ENCODE results near the gene GABRA6. TPM values are rescaled to one million over a fixed set of nuclear protein-coding genes. Genes with fewer than 3 reads are reported as not detected.

GABRA6 gene
- total RNA-seq, 1 donor from 2014 or later = not detected

GRCh38 chr5:161697001-161697400 lies 11.5 kb downstream of the GABRA6 start:
- Histone ChIP-seq H3K4me1 (no peaks in the 10 kb centered on the region), H3K9me3 (replicated peaks) (no peaks in the 10 kb centered on the region), H3K36me3 (no peaks in the 10 kb centered on the region), H3K27me3 (ENCODE audit: low read depth) (no peaks in the 10 kb centered on the region), H3K27ac (replicated peaks) (no peak overlapping the region), H3K4me3 (no peak overlapping the region)
- DNase-seq = no peak
- no peak for TF ChIP-seq CTCF (IDR thresholded peaks at IDR 0.05; ENCODE audit: borderline replicate concordance)
- intact Hi-C loops (cut with micrococcal nuclease) = no loop called here

- no peaks in the 10 kb centered on the region for H3K27me3 ChIP-seq (ENCODE audit: low read depth)
- no peak for TF ChIP-seq CTCF (IDR thresholded peaks at IDR 0.05; ENCODE audit: borderline replicate concordance)
These were observed 14.5 kb downstream of the GABRA6 start for GRCh38 chr5:161700065-161700464.

GRCh38 chr5:161703528-161703927 lies 18.0 kb downstream of the GABRA6 start:
- Histone ChIP-seq H3K4me3 (no peak overlapping the region), H3K4me1 (no peaks in the 10 kb centered on the region), H3K27ac (replicated peaks) (no peak overlapping the region), H3K36me3 (no peaks in the 10 kb centered on the region), H3K27me3 (ENCODE audit: low read depth) (no peaks in the 10 kb centered on the region), H3K9me3 (replicated peaks) (no peaks in the 10 kb centered on the region)
- intact Hi-C loops (cut with micrococcal nuclease) = no loop called here
- TF ChIP-seq CTCF (IDR thresholded peaks at IDR 0.05; ENCODE audit: borderline replicate concordance) = no peak
- DNase-seq = no peak

More at GRCh38 chr5:161700065-161700464, 14.5 kb downstream of the GABRA6 start:
- H3K9me3 ChIP-seq (replicated peaks) = no peaks in the 10 kb centered on the region
- no peak for DNase-seq
- no peaks in the 10 kb centered on the region for H3K36me3 ChIP-seq
- intact Hi-C loops (cut with micrococcal nuclease) = no loop called here
- no peak overlapping the region for H3K4me3 ChIP-seq
- H3K4me1 ChIP-seq = no peaks in the 10 kb centered on the region
- no peak overlapping the region for H3K27ac ChIP-seq (replicated peaks)

- no peak for TF ChIP-seq CTCF (IDR thresholded peaks at IDR 0.05; ENCODE audit: borderline replicate concordance)
- no peaks in the 10 kb centered on the region for H3K27me3 ChIP-seq (ENCODE audit: low read depth)
- H3K4me3 ChIP-seq = no peak overlapping the region
- no peak overlapping the region for H3K27ac ChIP-seq (replicated peaks)
- H3K4me1 ChIP-seq = no peaks in the 10 kb centered on the region
- H3K36me3 ChIP-seq = no peaks in the 10 kb centered on the region
- no peak for DNase-seq
- intact Hi-C loops (cut with micrococcal nuclease) = no loop called here
- H3K9me3 ChIP-seq (replicated peaks) = no peaks in the 10 kb centered on the region
These were observed 21.9 kb downstream of the GABRA6 start for GRCh38 chr5:161707382-161707781.

GRCh38 chr5:161709239-161709638 lies 23.7 kb downstream of the GABRA6 start:
- no peak overlapping the region for H3K4me3 ChIP-seq
- no peaks in the 10 kb centered on the region for H3K36me3 ChIP-seq
- intact Hi-C loops (cut with micrococcal nuclease) = no loop called here
- DNase-seq = no peak
- TF ChIP-seq CTCF (IDR thresholded peaks at IDR 0.05; ENCODE audit: borderline replicate concordance) = no peak
- no peak overlapping the region for H3K27ac ChIP-seq (replicated peaks)
- peaks cover 5% of the 10 kb centered on the region for H3K9me3 ChIP-seq (replicated peaks)
- no peaks in the 10 kb centered on the region for H3K4me1 ChIP-seq
- H3K27me3 ChIP-seq (ENCODE audit: low read depth) = no peaks in the 10 kb centered on the region

- TF ChIP-seq CTCF (IDR thresholded peaks at IDR 0.05; ENCODE audit: borderline replicate concordance) = no peak
- no peak for DNase-seq
- peaks cover 22% of the 10 kb centered on the region for H3K9me3 ChIP-seq (replicated peaks)
- H3K27me3 ChIP-seq (ENCODE audit: low read depth) = no peaks in the 10 kb centered on the region
- H3K4me3 ChIP-seq = no peak overlapping the region
- no peak overlapping the region for H3K27ac ChIP-seq (replicated peaks)
- no peaks in the 10 kb centered on the region for H3K4me1 ChIP-seq
- intact Hi-C loops (cut with micrococcal nuclease) = no loop called here
- H3K36me3 ChIP-seq = no peaks in the 10 kb centered on the region
These were observed 27.5 kb downstream of the GABRA6 start for GRCh38 chr5:161713042-161713441.

All from left ventricle myocardium inferior (tissue), 1 donor.